Measurements from ENCODE around the gene PNPLA7.

DNA sequence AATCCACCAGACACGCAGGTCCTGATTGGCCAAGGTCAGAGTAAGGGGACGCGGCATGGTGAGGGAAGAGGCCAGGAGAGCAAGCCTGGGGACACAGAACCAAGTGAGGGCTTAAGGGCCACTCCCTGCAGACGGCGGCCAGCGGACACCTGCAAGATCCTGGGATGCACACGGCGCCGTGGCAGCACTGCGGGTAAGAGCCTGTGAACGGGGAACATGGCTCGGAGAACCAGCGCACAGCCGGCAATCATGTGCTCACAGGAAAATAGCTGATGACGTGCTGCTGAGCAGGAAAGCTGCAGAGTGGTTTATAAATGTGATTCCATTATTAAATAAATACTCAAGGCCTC, 64.1 kb downstream of the PNPLA7 start:
- TF ChIP-seq, protein P1, sequence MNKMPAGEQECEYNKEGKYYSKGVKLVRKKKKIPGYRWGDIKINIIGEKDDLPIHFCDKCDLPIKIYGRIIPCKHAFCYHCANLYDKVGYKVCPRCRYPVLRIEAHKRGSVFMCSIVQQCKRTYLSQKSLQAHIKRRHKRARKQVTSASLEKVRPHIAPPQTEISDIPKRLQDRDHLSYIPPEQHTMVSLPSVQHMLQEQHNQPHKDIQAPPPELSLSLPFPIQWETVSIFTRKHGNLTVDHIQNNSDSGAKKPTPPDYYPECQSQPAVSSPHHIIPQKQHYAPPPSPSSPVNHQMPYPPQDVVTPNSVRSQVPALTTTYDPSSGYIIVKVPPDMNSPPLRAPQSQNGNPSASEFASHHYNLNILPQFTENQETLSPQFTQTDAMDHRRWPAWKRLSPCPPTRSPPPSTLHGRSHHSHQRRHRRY (tag by site-specific recombination; IDR thresholded peaks at IDR 0.05): no peak
- TF ChIP-seq ZNF670 (tag by site-specific recombination; IDR thresholded peaks at IDR 0.05; ENCODE audit: low read depth): no peak

Data from HEK293 (cell line).